Panc1 (cell line): Measurements from ENCODE around the gene TRA2A.

Experiments used
- CTCF ChIP-seq: fragments of 450-650 bp; IDR thresholded peaks from 2 replicates; pipeline ENCODE4 v1.5.1; 2017; ENCODE audit warnings: mild to moderate bottlenecking
- REST ChIP-seq, 2 experiments: IDR thresholded peaks; 2 replicates each; pipeline ENCODE4 v1.6.1; 2011 to 2012; ENCODE audit warnings: low read depth in 2 of 2, control low read depth in 1 of 2, low read length in 1 of 2, mild to moderate bottlenecking in 1 of 2, moderate library complexity in 1 of 2; ENCODE audit not compliant: insufficient read depth in 1 of 2

- no peak for TF ChIP-seq REST (IDR thresholded peaks at IDR 0.05; ENCODE audit: insufficient read depth in 1 of 2, low read depth in 2 of 2, low read length in 1 of 2)
- no peak for TF ChIP-seq CTCF
These were observed 56.3 kb downstream of the TRA2A start for GRCh38 chr7:23475576-23475839.
